H1 (cell line): ENCODE results near the gene CUBN. TPM values are rescaled to one million over a fixed set of nuclear protein-coding genes. Genes with fewer than 3 reads are reported as not detected.

ENCODE experiments used
- TAF1 ChIP-seq: IDR thresholded peaks from 2 replicates; pipeline ENCODE4 v1.6.1; 2011; ENCODE audit warnings: mild to moderate bottlenecking, low read depth, low read length
- polyA plus RNA-seq, 7 experiments: library from polyadenylated mRNA; depleted of rRNA in 3 of 7; stranded (reverse) in 5 of 7; unstranded in 2 of 7; fragments of >200 nt in 5 of 7; fragments of 200-250 nt in 2 of 7; gene quantifications; 1 replicate in 5 of 7; 2 replicates in 1 of 7; 4 replicates in 1 of 7; pipeline versions ENCODE4 v1.2.1 to v1.2.3, GENCODE V29; 2011 to 2013; ENCODE audit warnings: missing spikeins in 2 of 7, mixed read lengths in 2 of 7
- total RNA-seq: library from RNA; stranded (reverse); fragmentation: NEBNext Ultra II Directional; extraction: Animal tissue kit (Norgen Biotek cat#: 25700); gene quantifications from 2 replicates; pipeline ENCODE4 v1.2.1, GENCODE V29; 2021
- TF ChIP-seq, protein P1 (sequence below): IDR thresholded peaks from 2 replicates; pipeline ENCODE4 v1.6.1; 2011; ENCODE audit warnings: low read length, improper control_type of control experiment

CUBN gene
- total and polyA plus RNA-seq, 2 of the 8 experiments (the other 6 are each of a cell fraction or from before 2014, with no cell fraction given): 0.04 to 0.08 TPM

DNA sequence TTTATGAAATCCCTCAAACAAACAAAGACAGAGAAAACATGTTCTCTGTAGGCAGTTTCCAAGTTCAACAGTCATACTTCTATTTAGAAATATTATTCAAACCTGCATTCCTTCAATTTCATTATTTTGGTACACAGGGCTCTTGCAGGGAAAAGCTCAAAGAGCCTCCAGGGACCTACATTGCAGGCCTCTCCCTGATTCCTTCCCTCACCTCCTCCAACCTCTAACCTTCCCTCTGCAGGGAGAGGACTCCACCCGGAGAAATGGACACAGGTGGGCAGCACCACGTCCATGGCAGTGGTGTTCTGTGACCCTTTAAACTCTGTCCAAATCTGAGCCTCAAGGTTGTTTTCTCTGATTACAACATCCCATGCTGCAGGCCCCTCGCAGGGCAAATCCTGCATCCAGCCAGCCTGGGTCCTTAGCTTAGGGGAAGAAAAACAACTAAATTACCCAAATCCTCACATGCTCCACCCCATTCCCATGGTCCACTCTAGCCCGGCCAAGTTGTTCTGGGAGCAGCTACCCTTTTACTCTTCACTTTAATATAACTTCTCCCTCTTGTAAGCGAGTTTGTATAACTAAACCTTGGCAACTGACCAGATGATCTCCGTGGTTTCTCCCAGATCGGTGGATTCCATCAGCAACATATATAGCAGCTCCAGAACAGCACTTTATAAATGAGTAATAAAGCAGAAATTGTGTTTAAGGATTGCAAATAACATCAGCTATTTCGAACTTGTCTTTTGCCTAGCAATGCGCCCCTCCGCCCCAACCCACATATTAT lies 129.8 kb downstream of the CUBN start (continued):
- TF ChIP-seq, protein P1, sequence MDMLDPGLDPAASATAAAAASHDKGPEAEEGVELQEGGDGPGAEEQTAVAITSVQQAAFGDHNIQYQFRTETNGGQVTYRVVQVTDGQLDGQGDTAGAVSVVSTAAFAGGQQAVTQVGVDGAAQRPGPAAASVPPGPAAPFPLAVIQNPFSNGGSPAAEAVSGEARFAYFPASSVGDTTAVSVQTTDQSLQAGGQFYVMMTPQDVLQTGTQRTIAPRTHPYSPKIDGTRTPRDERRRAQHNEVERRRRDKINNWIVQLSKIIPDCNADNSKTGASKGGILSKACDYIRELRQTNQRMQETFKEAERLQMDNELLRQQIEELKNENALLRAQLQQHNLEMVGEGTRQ: no peak
- no peak for TF ChIP-seq TAF1
